ENCODE results near the gene TMEM79. TPM values are rescaled to one million over a fixed set of nuclear protein-coding genes. Genes with fewer than 3 reads are reported as not detected.

TMEM79 gene
- total RNA-seq, 1 experiment from 2014 or later, result 12.8 TPM

DNA sequence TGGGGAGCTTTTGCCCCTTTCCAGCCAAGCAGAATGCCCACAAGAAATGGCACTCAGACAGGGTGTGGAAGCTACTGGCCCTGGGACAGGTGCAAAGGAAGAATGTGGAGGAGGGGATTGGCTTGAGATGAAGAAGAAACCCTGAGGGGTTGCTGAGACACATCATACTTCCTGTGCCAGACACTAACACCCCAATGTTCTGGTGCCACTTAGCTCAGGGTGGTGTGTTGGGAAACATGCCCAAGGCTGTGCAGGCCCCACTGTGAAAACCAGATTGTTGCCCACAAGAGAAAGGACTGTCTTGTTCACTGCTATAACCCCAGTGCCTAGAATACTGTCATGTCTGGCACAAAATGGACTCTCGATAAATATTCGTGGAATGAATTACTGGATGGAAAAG lies 26.4 kb upstream of the TMEM79 start:
- TF ChIP-seq, protein P1, sequence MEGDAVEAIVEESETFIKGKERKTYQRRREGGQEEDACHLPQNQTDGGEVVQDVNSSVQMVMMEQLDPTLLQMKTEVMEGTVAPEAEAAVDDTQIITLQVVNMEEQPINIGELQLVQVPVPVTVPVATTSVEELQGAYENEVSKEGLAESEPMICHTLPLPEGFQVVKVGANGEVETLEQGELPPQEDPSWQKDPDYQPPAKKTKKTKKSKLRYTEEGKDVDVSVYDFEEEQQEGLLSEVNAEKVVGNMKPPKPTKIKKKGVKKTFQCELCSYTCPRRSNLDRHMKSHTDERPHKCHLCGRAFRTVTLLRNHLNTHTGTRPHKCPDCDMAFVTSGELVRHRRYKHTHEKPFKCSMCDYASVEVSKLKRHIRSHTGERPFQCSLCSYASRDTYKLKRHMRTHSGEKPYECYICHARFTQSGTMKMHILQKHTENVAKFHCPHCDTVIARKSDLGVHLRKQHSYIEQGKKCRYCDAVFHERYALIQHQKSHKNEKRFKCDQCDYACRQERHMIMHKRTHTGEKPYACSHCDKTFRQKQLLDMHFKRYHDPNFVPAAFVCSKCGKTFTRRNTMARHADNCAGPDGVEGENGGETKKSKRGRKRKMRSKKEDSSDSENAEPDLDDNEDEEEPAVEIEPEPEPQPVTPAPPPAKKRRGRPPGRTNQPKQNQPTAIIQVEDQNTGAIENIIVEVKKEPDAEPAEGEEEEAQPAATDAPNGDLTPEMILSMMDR (IDR thresholded peaks at IDR 0.05; ENCODE audit: unreplicated experiment), result no peak
- Mint-ChIP-seq H3K36me3 (ENCODE audit: insufficient read depth, unreplicated experiment) (peaks cover 66% of the 10 kb centered on the region), H3K27ac (ENCODE audit: unreplicated experiment) (no peak overlapping the region), H3K4me3 (ENCODE audit: low read depth, unreplicated experiment) (no peak overlapping the region), H3K9me3 (ENCODE audit: low read depth, unreplicated experiment) (no peaks in the 10 kb centered on the region), H3K4me1 (ENCODE audit: low read depth, unreplicated experiment) (no peaks in the 10 kb centered on the region), H3K27me3 (ENCODE audit: unreplicated experiment) (no peaks in the 10 kb centered on the region)
- no peak for DNase-seq
- intact Hi-C loops (cut with micrococcal nuclease; ENCODE audit: unreplicated experiment), result no loop called here
- BruUV-seq (replicated peaks), result no TSS peak
- CTCF ChIA-PET, result no interaction called here

DNA sequence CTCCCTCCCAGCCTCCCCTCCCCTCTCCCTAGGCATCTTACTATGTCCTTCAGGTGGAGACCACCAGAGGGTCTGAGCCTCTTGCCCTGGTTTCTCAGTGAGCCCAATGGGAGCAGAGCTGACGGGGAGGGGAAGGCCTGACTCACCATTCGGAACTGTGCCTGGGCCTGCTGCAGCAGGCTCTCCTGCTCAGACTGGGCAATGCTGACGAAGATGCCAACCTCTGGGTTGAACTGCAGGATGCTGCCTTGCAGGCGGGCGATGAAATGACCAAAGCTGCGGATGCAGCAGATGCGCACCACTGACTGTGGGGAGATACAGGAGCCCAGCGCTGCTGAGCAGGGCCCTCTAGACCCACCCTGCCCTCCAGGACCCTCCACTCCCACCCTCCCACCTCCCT lies 25.3 kb upstream of the TMEM79 start:
- BruUV-seq (replicated peaks), result no TSS peak
- no peak for DNase-seq
- Mint-ChIP-seq H3K27ac (ENCODE audit: unreplicated experiment) (no peak overlapping the region), H3K9me3 (ENCODE audit: low read depth, unreplicated experiment) (no peaks in the 10 kb centered on the region), H3K36me3 (ENCODE audit: insufficient read depth, unreplicated experiment) (peaks cover 77% of the 10 kb centered on the region), H3K4me1 (ENCODE audit: low read depth, unreplicated experiment) (no peaks in the 10 kb centered on the region), H3K4me3 (ENCODE audit: low read depth, unreplicated experiment) (no peak overlapping the region), H3K27me3 (ENCODE audit: unreplicated experiment) (no peaks in the 10 kb centered on the region)
- intact Hi-C loops (cut with micrococcal nuclease; ENCODE audit: unreplicated experiment), result no loop called here
- CTCF ChIA-PET, result no interaction called here
- TF ChIP-seq, protein P1 (IDR thresholded peaks at IDR 0.05; ENCODE audit: unreplicated experiment), result no peak

DNA sequence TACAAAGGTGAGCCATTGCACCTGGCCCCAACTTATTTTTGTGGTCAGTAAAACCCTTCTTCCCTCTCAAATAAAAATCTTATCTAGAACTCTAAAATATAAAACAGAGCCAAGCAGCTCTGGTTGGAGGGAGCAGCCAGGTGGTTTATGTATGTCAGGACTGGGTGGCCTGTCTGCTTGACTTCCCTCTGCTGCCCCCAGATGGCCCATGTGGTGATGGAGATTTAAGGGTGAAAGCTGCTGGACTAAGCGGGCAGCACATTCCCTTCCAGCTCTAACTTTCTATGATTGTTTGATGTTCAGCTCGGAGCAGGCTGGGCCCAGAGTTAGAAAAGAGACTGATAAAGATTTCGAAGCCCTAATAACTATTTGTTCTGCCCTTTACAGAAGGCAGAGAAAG lies 24.3 kb upstream of the TMEM79 start:
- H3K27me3 Mint-ChIP-seq (ENCODE audit: unreplicated experiment), result no peaks in the 10 kb centered on the region
- no TSS peak for BruUV-seq (replicated peaks)
- CTCF ChIA-PET, result no interaction called here
- no peak overlapping the region for H3K27ac Mint-ChIP-seq (ENCODE audit: unreplicated experiment)
- intact Hi-C loops (cut with micrococcal nuclease; ENCODE audit: unreplicated experiment), result no loop called here
- H3K4me3 Mint-ChIP-seq (ENCODE audit: low read depth, unreplicated experiment), result no peak overlapping the region
- no peaks in the 10 kb centered on the region for H3K9me3 Mint-ChIP-seq (ENCODE audit: low read depth, unreplicated experiment)
- DNase-seq, result no peak
- TF ChIP-seq, protein P1 (IDR thresholded peaks at IDR 0.05; ENCODE audit: unreplicated experiment), result no peak
- H3K4me1 Mint-ChIP-seq (ENCODE audit: low read depth, unreplicated experiment), result no peaks in the 10 kb centered on the region
- peaks cover 86% of the 10 kb centered on the region for H3K36me3 Mint-ChIP-seq (ENCODE audit: insufficient read depth, unreplicated experiment)

DNA sequence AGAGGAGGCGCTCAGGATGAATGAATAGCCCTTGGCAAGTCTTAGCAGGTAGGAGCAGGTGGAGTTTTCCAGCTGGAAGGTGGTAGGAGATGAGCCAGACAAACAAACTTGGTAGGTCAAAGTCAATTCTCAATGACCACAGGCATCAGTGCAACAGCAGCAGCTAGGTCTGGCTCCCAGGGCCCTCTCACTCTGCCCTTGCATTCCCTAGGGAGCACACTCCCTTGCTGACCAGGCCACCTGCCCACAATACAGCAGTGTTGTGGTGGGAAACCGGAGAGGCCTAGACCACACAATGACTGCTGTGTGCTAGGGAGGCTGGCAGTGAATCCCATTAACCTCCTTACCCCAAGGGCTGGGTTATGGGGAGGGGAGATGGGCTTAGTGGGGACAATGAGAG lies 23.2 kb upstream of the TMEM79 start:
- Mint-ChIP-seq H3K27me3 (ENCODE audit: unreplicated experiment) (no peaks in the 10 kb centered on the region), H3K4me1 (ENCODE audit: low read depth, unreplicated experiment) (no peaks in the 10 kb centered on the region), H3K27ac (ENCODE audit: unreplicated experiment) (peak overlapping the region; percentile 15), H3K9me3 (ENCODE audit: low read depth, unreplicated experiment) (no peaks in the 10 kb centered on the region), H3K36me3 (ENCODE audit: insufficient read depth, unreplicated experiment) (peaks cover 90% of the 10 kb centered on the region), H3K4me3 (ENCODE audit: low read depth, unreplicated experiment) (no peak overlapping the region)
- intact Hi-C loops (cut with micrococcal nuclease; ENCODE audit: unreplicated experiment), result no loop called here
- TF ChIP-seq, protein P1 (IDR thresholded peaks at IDR 0.05; ENCODE audit: unreplicated experiment), result no peak
- no TSS peak for BruUV-seq (replicated peaks)
- DNase-seq, result no peak
- CTCF ChIA-PET, result no interaction called here
